NCI-H146 treated with DMSO at 0.1 percent for 48 hours (cell line): ENCODE data around the gene RAF1.
"Not testable (repeated sequence)": the region's sequence is repeated elsewhere in the genome, so short reads cannot be mapped to it uniquely, and the experiment has no call there.

Experiments used
- DNase-seq: peaks from one replicate; lab custom pipeline; 2025; ENCODE audit not compliant: unreplicated experiment; lab: John Stamatoyannopoulos, UW

The RAF1 gene

DNA sequence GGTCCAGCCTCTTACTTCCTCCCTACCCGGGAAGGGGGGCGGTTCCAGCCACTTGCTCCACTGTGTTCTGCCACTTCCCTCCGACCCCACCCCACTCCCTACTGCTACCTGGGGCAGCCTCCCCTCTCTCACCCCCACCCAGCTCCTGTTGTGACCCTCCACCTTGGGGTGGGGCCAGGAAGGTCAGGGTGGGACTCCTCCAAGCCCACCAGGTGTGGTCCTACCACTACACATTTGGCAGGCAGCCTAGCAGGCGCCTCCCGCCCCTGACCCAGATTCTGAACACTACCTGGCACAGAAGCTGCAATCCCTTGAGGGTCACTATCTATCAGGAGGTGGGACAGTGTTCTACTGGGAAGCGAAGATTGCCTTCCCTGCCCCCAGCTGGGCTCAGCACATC is 13.7 kb upstream of the RAF1 start:
- no peak for DNase-seq

GRCh38 chr3:12675115-12675810 is 11.3 kb upstream of the RAF1 start:
- DNase-seq: no peak

GRCh38 chr3:12673956-12674736 is 10.2 kb upstream of the RAF1 start:
- DNase-seq: not testable (repeated sequence)

GRCh38 chr3:12671120-12671450 is 7.2 kb upstream of the RAF1 start:
- DNase-seq: no peak

DNA sequence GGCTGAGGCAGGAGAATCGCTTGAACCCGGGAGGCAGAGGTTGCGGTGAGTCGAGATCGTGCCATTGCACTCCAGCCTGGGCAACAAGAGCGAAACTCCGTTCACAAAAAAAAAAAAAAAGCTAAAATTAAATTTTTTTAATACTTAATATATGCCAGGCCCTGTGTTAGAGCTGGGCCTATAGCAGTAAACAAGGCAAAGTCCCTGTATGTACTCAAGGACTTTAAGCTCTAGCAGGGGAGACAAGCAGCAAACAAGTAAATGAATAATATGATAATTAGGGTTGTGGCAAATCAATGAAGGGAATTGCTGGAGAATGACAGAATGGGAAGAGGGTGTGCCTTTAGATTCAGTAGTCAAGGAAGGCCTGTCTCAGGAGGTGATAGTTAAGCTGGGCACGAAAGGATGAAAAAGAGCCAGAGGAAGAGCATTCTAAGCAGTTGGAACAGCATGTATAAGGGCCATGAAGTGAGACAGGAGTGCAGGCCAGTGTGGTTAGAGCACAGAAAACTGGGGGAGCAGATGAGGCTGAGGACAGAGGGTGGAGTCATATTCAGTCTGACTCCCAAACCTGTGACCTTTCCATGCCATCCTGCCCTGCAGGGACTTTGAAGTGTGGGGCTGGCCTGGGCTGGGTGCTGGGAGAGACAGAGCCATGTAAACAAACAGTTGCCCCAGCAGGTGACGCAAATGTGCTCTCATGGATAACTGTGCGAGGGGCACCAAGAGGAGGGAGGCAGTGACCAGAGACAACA is 6.6 kb upstream of the RAF1 start:
- no peak for DNase-seq

- DNase-seq: peak; percentile 32
Observed at GRCh38 chr3:12663401-12663935, 449 bp downstream of the RAF1 start.

DNA sequence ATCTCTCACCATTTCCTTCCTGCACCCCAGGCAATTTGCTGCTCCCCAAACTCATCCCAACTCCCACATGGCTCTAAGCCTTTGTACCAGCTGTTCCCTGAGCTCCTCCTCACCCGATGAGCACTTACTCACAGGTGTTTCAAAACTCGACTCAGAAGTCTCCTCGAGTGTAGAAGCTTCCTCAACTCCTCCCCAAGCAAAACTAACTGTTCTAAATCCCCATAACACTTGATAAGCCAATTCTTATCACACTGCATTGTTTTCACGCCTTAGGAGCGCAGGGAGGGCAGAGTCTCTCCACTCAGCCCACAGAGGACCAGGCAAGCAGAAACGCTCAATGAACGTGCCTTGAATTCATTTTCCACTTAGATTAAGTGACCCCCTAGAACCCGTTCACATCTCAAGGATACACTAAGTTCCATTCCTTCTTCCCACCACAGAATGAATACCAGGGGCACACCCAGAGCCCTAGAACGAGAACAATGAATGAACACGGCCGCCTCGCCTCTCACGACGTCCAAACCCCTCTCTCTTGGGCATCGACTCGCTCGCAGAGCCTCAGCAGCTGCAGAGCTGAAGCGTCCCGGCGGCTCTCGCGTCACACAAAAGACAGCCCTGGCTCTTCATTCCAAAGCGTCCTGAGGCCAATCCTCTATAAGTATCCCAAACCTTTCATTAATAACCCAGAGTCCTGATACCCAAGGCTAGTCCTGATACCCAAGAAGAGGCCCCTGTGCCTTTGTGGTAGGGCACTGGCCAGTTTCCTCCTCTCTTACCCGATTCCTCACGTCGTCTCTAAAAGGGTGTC is 1.1 kb downstream of the RAF1 start:
- DNase-seq: peak; percentile 27

GRCh38 chr3:12661926-12662592 is 1.9 kb downstream of the RAF1 start:
- DNase-seq: no peak

GRCh38 chr3:12661375-12661774 is 2.5 kb downstream of the RAF1 start:
- not testable (repeated sequence) for DNase-seq

GRCh38 chr3:12660196-12660595 is 3.7 kb downstream of the RAF1 start:
- no peak for DNase-seq

GRCh38 chr3:12659316-12660015 is 4.5 kb downstream of the RAF1 start:
- no peak for DNase-seq

DNA sequence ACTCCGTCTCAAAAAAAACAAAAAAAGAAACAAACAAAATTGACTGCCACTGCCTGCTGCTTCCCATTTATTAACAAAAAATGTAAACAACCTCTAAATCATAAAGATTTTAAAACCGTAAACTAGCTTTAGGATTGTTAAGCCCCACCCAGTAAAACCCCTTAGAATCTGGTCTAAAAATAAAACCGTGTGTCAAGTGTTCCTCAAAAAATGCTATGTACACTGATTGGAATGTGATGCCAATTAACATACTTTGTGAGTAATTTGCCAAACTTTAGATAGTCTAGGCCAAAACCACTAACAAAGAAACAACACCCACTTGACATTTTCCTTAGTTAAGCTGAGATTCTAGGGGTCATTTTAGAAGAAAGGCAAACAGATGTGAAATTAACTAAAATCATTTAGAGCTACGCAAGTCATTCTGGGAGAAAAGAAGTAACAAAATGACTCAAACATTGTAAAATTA is 5.3 kb downstream of the RAF1 start:
- DNase-seq: no peak

- DNase-seq: no peak
Observed at GRCh38 chr3:12656850-12657249, 7.1 kb downstream of the RAF1 start.

GRCh38 chr3:12656193-12656592 is 7.7 kb downstream of the RAF1 start:
- no peak for DNase-seq

DNA sequence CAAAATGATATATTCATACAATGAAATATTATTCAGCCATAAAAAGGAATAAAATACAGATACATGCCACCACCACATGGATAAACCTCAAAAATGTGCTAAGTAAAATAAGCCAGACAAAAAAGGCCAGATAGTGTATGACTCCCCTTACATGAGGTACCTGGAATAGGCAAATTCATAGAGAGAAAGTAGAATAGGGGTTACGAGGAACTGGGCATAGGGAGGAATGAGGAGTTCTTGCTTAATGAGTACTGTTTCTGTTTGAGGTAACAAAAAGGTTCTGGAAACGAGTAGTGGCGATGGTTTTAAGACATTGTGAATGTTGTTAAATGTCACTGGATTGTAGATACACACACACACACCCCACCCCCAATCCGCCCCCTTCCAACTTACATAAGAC is 8.2 kb downstream of the RAF1 start:
- no peak for DNase-seq

- DNase-seq: no peak
Observed at GRCh38 chr3:12653747-12654146, 10.2 kb downstream of the RAF1 start.

DNA sequence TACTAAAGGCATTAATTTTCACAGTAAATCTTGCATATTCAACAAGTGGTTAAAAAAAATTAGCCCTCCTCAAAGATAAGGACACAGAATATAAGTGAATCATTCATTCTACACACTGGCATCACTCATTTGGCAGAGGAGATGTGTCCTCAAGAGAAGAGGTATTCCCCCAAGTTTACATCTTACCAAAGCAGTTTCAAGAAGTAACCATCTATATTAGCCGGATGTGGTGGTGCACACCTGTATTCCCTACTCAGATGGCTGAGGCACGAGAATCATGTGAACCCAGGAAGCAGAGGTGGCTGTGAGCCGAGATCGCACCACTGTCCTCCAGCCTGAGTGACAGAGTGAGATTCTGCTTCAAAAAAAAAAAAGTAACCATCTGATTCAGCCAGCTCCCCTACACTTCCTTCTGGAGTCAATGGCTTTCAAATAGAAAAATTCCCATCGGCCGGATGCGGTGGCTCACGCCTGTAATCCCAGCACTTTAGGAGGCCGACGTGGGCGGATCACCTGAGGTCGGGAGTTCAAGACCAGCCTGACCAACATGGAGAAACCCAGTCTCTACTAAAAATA is 15.4 kb downstream of the RAF1 start:
- no peak for DNase-seq

DNA sequence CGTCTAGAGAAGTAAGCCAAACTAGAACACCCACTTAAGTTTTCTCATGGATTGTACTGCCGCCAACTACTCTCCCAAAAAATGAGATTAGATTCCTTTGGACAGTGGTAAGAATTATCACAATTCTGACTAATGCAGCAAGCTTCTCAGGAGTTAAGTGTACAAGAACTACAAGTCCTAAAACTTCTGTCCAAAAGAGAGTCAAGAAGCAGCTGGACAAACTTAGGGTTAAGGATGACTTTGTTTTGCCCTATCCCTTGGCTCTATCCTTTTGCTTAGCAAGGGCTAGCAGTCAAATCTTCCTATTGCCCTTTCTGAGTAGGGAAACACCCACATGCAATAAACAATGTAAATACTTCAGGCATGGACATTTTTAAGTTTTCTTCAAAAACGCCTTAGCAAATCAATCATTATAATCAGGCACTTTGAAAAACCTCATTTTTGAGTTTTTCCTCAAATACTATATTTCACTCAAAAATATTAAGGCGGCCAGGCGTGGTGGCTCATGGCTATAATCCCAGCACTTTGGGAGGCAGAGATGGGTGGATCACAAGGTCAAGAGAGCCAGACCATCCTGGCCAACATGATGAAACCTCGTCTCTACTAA is 19.5 kb downstream of the RAF1 start:
- DNase-seq: no peak

DNA sequence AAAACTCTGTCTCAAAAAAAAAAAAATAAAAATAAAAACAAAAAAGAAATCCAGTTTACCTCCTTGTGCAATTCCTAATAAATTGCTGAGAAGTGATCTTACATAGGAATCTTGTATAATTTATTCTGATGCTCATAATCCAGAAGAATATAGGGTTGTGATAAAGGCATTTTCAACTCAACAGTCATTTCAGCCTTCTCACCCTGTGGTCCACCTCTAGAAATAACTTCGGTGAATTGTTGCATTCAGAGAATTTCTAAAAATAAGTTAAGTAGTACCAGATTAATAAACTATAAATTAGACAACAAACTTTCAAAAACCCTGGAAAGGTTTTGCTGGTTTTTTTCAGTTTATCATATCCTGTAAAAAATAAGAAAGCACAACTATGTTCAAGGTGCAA is 20.2 kb downstream of the RAF1 start:
- DNase-seq: no peak
